ENCODE data around the gene TRIM56. TPM values are rescaled to one million over a fixed set of nuclear protein-coding genes. Genes with fewer than 3 reads are reported as not detected.

The TRIM56 gene
- 2.5 and 2.9 TPM in 2 replicates for polyA plus RNA-seq (2012; rRNA removed)
- polyA plus RNA-seq (2012; cell fraction: cytosol; rRNA removed): 2.4 TPM in 2 replicates
- polyA plus RNA-seq (2012; cell fraction: nucleus; rRNA removed): 7.4 and 7.8 TPM in 2 replicates

DNA sequence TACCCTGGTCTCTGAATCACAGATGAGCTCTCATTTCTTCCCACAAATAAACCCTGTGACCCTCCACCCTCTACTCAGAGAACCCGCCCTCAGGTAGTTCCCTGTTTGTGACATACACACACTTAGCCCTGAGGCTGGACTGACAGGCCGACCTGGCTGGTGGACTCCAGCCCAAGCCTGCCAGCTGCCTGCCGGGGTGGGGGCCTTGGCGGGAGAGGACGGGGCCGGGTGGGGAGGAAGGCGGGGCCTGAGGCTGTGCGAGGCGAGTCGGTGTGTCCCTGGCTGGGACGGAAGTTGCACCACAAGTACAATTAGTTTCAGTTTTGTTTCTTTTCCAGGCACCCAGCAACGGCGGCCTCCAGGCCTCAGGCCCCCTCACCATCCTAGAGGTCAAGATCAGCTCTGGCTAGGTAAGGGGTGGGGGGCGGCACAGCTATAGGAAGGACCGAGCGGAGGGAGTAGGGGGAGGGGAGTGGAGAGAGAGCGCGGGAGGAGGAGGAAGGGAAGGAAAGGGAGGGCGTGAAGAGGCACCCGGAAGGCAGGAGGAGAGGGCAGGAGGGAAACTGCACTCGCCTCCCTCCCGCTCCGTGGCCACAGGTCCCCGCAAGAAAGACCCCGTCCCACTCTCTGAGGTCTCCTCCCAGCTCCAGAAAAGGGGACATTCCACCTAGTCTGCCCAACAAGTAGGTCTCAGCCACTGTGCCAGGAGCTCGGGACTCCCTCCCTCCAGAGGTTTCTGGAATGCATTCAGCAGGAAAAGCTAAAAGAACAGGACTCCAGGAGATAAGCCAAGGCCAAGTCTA, at the start of gene TRIM56:
TRIM56 (plus strand) TSS at position 320 of the 803 bp plus-strand sequence. CDS start 1,832 bp downstream, outside the sequence.
- Histone ChIP-seq H3K9ac (peak within 1 kb of the TSS; percentile 73), H3K9me2 (no peaks in the 10 kb centered on the region), H3F3A (replicated peaks; ENCODE audit: insufficient read depth) (peaks cover 25% of the 10 kb centered on the region), H3K4me3 (ENCODE audit: low read depth in 2 of 2, low read length in 1 of 2) (peak within 1 kb of the TSS; percentile 44 to 61), H2AFZ (ENCODE audit: low read depth) (peak within 1 kb of the TSS; percentile 86), H3K4me1 (ENCODE audit: control insufficient read depth in 1 of 2, insufficient read depth in 2 of 2, low read depth in 1 of 2, low read length in 1 of 2) (peaks cover 0 to 4% of the 10 kb centered on the region in 2 experiments; a peak in 2 of 4 replicates), H3K27me3 (ENCODE audit: insufficient read depth) (no peaks in the 10 kb centered on the region), H3K27ac (ENCODE audit: low read depth in 2 of 2, low read length in 1 of 2) (peak within 1 kb of the TSS in 1 of 2 experiments; percentile 66; a peak in 3 of 4 replicates), H3K36me3 (replicated peaks in 1 of 2; ENCODE audit: control insufficient read depth in 1 of 2, insufficient read depth in 2 of 2, low read length in 1 of 2) (no peaks in the 10 kb centered on the region), H4K20me1 (ENCODE audit: insufficient read depth) (no peaks in the 10 kb centered on the region), H3K9me3 (no peaks in the 10 kb centered on the region), H3K4me2 (peak within 1 kb of the TSS; percentile 81), H3K79me2 (ENCODE audit: insufficient read depth) (peaks cover 15% of the 10 kb centered on the region)
- peak; percentile 75 for DNase-seq
- 44% methylated on average over 25 of the region's 26 CpGs for WGBS (ENCODE audit: low lambda C conversion rate)
- CTCF ChIA-PET: interaction anchor here (0.5 to 3.9 kb wide), 8 partner anchors 8 to 134 kb away, joined by 3 to 26 read pairs (median 6); no protein-coding TSS in a partner anchor
- TF ChIP-seq POLR2AphosphoS5 (IDR thresholded peaks at IDR 0.05; ENCODE audit: low read depth, low read length) (peak; percentile 55; the same call in 1 of the 2 replicates), NRF1 (IDR thresholded peaks at IDR 0.05; ENCODE audit: low read depth, low read length) (no peak), ELF1 (IDR thresholded peaks at IDR 0.05) (peak; percentile 54), RCOR1 (IDR thresholded peaks at IDR 0.05; ENCODE audit: low read length) (no peak), NFIC (IDR thresholded peaks at IDR 0.05; ENCODE audit: borderline replicate concordance) (no peak), SIN3A (IDR thresholded peaks at IDR 0.05; ENCODE audit: borderline replicate concordance, low read depth, low read length) (0 out of 2 replicates have a peak, but pooled peaks have one; percentile 53), FOXJ3 (CRISPR knock-in tag; IDR thresholded peaks at IDR 0.05) (no peak), TAF1 (IDR thresholded peaks at IDR 0.05; ENCODE audit: borderline replicate concordance, low read depth, low read length) (peak; percentile 47), GABPA (IDR thresholded peaks at IDR 0.05; ENCODE audit: low read depth) (peak; percentile 47; the same call in 1 of the 2 replicates)
- TF ChIP-seq, protein P1, sequence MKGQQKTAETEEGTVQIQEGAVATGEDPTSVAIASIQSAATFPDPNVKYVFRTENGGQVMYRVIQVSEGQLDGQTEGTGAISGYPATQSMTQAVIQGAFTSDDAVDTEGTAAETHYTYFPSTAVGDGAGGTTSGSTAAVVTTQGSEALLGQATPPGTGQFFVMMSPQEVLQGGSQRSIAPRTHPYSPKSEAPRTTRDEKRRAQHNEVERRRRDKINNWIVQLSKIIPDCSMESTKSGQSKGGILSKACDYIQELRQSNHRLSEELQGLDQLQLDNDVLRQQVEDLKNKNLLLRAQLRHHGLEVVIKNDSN (IDR thresholded peaks at IDR 0.05; ENCODE audit: borderline replicate concordance, low read depth): no peak
- TF ChIP-seq, protein P2, sequence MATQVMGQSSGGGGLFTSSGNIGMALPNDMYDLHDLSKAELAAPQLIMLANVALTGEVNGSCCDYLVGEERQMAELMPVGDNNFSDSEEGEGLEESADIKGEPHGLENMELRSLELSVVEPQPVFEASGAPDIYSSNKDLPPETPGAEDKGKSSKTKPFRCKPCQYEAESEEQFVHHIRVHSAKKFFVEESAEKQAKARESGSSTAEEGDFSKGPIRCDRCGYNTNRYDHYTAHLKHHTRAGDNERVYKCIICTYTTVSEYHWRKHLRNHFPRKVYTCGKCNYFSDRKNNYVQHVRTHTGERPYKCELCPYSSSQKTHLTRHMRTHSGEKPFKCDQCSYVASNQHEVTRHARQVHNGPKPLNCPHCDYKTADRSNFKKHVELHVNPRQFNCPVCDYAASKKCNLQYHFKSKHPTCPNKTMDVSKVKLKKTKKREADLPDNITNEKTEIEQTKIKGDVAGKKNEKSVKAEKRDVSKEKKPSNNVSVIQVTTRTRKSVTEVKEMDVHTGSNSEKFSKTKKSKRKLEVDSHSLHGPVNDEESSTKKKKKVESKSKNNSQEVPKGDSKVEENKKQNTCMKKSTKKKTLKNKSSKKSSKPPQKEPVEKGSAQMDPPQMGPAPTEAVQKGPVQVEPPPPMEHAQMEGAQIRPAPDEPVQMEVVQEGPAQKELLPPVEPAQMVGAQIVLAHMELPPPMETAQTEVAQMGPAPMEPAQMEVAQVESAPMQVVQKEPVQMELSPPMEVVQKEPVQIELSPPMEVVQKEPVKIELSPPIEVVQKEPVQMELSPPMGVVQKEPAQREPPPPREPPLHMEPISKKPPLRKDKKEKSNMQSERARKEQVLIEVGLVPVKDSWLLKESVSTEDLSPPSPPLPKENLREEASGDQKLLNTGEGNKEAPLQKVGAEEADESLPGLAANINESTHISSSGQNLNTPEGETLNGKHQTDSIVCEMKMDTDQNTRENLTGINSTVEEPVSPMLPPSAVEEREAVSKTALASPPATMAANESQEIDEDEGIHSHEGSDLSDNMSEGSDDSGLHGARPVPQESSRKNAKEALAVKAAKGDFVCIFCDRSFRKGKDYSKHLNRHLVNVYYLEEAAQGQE (IDR thresholded peaks at IDR 0.05; ENCODE audit: low read depth, low read length): no peak
- POLR2A ChIA-PET: no interaction called here

DNA sequence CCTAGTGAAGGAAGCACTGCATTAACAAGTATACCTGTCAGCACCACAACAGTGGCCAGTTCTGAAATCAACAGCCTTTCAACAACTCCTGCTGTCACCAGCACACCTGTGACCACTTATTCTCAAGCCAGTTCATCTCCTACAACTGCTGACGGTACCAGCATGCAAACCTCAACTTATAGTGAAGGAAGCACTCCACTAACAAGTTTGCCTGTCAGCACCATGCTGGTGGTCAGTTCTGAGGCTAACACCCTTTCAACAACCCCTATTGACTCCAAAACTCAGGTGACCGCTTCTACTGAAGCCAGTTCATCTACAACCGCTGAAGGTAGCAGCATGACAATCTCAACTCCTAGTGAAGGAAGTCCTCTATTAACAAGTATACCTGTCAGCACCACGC, 49.3 kb upstream of the TRIM56 start:
- Histone ChIP-seq H3K36me3 (replicated peaks in 1 of 2; ENCODE audit: control insufficient read depth in 1 of 2, insufficient read depth in 2 of 2, low read length in 1 of 2) (no peaks in the 10 kb centered on the region), H3F3A (replicated peaks; ENCODE audit: insufficient read depth) (no peaks in the 10 kb centered on the region), H3K9me2 (no peaks in the 10 kb centered on the region), H3K9me3 (no peaks in the 10 kb centered on the region), H3K4me1 (ENCODE audit: control insufficient read depth in 1 of 2, insufficient read depth in 2 of 2, low read depth in 1 of 2, low read length in 1 of 2) (no peaks in the 10 kb centered on the region), H3K4me3 (ENCODE audit: low read depth in 2 of 2, low read length in 1 of 2) (no peak overlapping the region), H3K27ac (ENCODE audit: low read depth in 2 of 2, low read length in 1 of 2) (no peak overlapping the region), H3K27me3 (ENCODE audit: insufficient read depth) (peaks cover 4% of the 10 kb centered on the region), H2AFZ (ENCODE audit: low read depth) (no peak overlapping the region), H3K9ac (no peak overlapping the region), H3K4me2 (no peak overlapping the region), H3K79me2 (ENCODE audit: insufficient read depth) (no peaks in the 10 kb centered on the region), H4K20me1 (ENCODE audit: insufficient read depth) (no peaks in the 10 kb centered on the region)
- WGBS (ENCODE audit: low lambda C conversion rate): 0% methylated on average over 4 of the region's 4 CpGs
- no peak for TF ChIP-seq NFIC (IDR thresholded peaks at IDR 0.05; ENCODE audit: borderline replicate concordance)
- TF ChIP-seq USF2 (IDR thresholded peaks at IDR 0.05; ENCODE audit: borderline replicate concordance, low read depth, low read length): no peak
- no peak for TF ChIP-seq EZH2phosphoT487 (IDR thresholded peaks at IDR 0.05; ENCODE audit: borderline replicate concordance, low read depth)
- TF ChIP-seq, protein P1 (IDR thresholded peaks at IDR 0.05; ENCODE audit: borderline replicate concordance, low read depth): no peak
- TF ChIP-seq EP300 (IDR thresholded peaks at IDR 0.05; ENCODE audit: borderline replicate concordance in 1 of 2, low read depth in 1 of 2, low read length in 1 of 2): no peak
- no peak for TF ChIP-seq MXI1 (IDR thresholded peaks at IDR 0.05; ENCODE audit: low read depth, low read length)
- TF ChIP-seq IRF3 (IDR thresholded peaks at IDR 0.05; ENCODE audit: low read depth, low read length): no peak
- ChIA-PET CTCF (no interaction called here), POLR2A (no interaction called here)
- DNase-seq: no peak
